ENCODE measurements around the gene RFC3.

DNA sequence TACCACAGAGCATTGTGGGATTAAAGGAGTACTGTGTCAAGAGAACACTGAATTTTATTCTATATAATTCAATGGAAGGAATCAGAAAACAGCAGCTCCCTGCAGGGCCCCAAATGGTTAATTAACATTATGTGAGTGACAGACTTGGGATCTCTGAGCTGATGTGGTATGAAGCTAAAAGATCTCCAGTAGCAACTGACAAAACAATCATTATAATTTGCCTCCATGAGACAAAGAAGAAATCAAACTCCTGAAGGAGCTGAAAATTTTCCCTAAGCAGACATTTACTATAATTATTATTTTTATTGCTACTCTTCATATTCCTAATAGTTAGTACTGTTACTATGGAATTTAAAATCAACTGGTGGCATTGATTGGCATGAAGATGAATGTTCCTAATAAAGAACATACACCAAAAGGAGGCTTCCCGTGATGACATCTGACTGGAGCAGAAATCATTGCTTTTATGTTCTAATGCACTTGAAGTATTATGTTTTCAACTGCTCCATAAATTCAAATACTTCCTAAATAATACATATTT is 28.8 kb upstream of the RFC3 start:
- TF ChIP-seq, protein P1, sequence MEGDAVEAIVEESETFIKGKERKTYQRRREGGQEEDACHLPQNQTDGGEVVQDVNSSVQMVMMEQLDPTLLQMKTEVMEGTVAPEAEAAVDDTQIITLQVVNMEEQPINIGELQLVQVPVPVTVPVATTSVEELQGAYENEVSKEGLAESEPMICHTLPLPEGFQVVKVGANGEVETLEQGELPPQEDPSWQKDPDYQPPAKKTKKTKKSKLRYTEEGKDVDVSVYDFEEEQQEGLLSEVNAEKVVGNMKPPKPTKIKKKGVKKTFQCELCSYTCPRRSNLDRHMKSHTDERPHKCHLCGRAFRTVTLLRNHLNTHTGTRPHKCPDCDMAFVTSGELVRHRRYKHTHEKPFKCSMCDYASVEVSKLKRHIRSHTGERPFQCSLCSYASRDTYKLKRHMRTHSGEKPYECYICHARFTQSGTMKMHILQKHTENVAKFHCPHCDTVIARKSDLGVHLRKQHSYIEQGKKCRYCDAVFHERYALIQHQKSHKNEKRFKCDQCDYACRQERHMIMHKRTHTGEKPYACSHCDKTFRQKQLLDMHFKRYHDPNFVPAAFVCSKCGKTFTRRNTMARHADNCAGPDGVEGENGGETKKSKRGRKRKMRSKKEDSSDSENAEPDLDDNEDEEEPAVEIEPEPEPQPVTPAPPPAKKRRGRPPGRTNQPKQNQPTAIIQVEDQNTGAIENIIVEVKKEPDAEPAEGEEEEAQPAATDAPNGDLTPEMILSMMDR (conservative IDR thresholded peaks at IDR 0.05; ENCODE audit: low read depth, low read length): no peak
- no peak for TF ChIP-seq EZH2 (IDR thresholded peaks at IDR 0.05; ENCODE audit: borderline replicate concordance, low read depth, low read length, poor library complexity, severe bottlenecking)

Data from A673 (cell line).